Coronary artery (tissue), 2 donors: ENCODE data around the gene KCND2.

ENCODE experiments used
- DNase-seq: peaks from one replicate; pipeline ENCODE4 v3.0.0-alpha.2; 2017; ENCODE audit warnings: low spot score
- H3K27ac ChIP-seq, 2 donors: fragments of 200-600 bp; sonication (generic); one replicate each; pipeline ENCODE4 v1.5.1; 2016 to 2019
- H3K4me3 ChIP-seq: fragments of 200-600 bp; sonication (generic); 2 replicates; pipeline ENCODE4 v1.5.1; 2016; ENCODE audit warnings: mild to moderate bottlenecking, moderate library complexity
- TF ChIP-seq, protein P1 (sequence below): fragments of 200-600 bp; sonication (generic); IDR thresholded peaks from one replicate; pipeline ENCODE4 v1.5.1; 2019; ENCODE audit warnings: antibody characterized with exemption

Gene KCND2

DNA sequence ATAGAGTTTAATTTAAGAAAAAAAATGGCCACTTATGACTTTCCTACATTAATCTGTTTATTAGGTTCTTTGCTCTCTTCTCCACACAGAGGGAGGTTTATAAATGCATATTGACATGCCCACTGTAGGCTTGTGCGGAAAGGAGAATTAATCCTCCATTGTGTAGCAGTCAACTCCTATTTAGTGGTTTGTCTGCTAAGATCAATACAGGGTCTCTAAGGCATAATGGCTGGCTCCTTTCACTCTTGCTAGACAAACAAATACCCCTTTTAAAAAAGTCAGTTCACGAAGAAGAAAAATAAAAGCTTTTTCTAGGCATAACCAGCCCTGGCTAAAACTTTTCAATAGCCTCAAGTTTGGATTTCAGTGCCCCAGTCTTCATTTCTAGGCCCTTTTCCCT, 443.3 kb downstream of the KCND2 start:
- H3K27ac ChIP-seq, result no peak overlapping the region
- no peak for DNase-seq
- H3K4me3 ChIP-seq, result no peak overlapping the region
- TF ChIP-seq, protein P1, sequence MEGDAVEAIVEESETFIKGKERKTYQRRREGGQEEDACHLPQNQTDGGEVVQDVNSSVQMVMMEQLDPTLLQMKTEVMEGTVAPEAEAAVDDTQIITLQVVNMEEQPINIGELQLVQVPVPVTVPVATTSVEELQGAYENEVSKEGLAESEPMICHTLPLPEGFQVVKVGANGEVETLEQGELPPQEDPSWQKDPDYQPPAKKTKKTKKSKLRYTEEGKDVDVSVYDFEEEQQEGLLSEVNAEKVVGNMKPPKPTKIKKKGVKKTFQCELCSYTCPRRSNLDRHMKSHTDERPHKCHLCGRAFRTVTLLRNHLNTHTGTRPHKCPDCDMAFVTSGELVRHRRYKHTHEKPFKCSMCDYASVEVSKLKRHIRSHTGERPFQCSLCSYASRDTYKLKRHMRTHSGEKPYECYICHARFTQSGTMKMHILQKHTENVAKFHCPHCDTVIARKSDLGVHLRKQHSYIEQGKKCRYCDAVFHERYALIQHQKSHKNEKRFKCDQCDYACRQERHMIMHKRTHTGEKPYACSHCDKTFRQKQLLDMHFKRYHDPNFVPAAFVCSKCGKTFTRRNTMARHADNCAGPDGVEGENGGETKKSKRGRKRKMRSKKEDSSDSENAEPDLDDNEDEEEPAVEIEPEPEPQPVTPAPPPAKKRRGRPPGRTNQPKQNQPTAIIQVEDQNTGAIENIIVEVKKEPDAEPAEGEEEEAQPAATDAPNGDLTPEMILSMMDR, result no peak

DNA sequence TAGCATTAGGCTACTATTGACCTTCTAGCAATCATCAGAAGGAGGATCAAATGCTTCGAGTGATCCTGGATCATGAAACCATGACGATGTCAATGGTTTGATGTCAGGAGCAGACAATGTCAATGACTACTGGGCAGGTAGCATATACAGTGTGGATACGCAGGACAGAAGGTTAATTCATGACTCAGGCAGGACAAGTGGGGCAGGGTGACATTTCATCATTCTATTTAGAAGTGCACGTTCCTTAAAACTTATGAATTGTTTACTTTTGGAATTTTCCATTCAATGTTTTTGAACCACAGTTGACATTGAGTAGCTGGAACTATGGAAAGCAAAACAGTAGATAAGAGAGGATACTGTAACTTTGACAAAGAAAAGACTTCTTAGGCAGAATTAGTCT, 444.2 kb downstream of the KCND2 start:
- no peak for DNase-seq
- TF ChIP-seq, protein P1, result no peak
- Histone ChIP-seq H3K4me3 (no peak overlapping the region), H3K27ac (no peak overlapping the region)

- TF ChIP-seq, protein P1, result no peak
- no peak for DNase-seq
- H3K4me3 ChIP-seq, result no peak overlapping the region
- H3K27ac ChIP-seq, result no peak overlapping the region
Observed at GRCh38 chr7:120718361-120718760, 445.4 kb downstream of the KCND2 start.

DNA sequence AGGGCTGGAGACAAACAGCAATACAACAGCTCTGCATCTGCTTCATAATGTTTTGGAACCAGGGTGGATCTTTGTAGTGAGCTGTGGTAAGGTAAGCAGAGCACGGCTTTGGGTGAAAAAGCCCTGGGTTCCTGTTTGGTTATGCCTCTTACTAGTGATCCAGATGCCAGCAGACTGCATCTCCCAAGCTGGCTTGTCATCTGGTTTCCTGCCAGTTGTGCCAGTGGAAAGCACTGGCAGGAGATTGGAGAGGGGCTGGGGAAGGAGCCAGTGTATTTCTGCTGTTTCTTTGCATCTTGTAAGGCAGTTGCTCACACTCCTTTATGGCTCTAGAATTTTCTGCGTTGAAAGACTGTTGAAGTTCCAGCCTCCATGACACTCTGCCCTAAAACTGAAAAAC, 447.3 kb downstream of the KCND2 start:
- Histone ChIP-seq H3K4me3 (no peak overlapping the region), H3K27ac (no peak overlapping the region)
- TF ChIP-seq, protein P1, result no peak
- no peak for DNase-seq

GRCh38 chr7:120723465-120724385, 450.8 kb downstream of the KCND2 start:
- DNase-seq, result no peak
- TF ChIP-seq, protein P1, result no peak
- H3K4me3 ChIP-seq, result no peak overlapping the region
- H3K27ac ChIP-seq, result no peak overlapping the region

GRCh38 chr7:120724448-120724847, 451.5 kb downstream of the KCND2 start:
- H3K4me3 ChIP-seq, result no peak overlapping the region
- DNase-seq, result no peak
- no peak overlapping the region for H3K27ac ChIP-seq
- TF ChIP-seq, protein P1, result no peak

DNA sequence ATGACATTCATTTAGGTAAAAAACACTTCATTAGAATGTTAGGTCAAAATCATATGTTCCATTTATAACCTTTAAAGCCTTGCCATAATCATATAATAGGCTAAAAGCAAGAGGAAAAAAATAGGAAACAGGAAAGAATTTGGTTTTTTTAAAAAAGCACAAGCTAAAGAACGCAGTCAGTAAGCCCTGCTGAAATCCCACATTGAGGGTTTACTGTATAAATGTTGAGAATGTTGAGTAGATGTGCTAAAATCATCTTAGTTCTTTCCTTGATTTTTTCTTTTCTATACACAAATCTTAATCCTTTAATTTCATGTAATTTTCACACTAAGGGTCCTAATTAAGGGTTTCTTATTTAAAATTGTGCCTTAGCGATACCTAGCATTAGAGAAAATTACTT, 452.0 kb downstream of the KCND2 start:
- Histone ChIP-seq H3K27ac (no peak overlapping the region), H3K4me3 (no peak overlapping the region)
- TF ChIP-seq, protein P1, result no peak
- DNase-seq, result no peak
